Measurements from ENCODE around the gene KCNQ2. TPM values are rescaled to one million over a fixed set of nuclear protein-coding genes. Genes with fewer than 3 reads are reported as not detected.

Gene KCNQ2
- total and polyA plus RNA-seq, 10 of the 15 experiments (the other 5 are each of a cell fraction or from before 2014, with no cell fraction given): 0.06 to 0.49 (median 0.26) TPM; not detected in 7

DNA sequence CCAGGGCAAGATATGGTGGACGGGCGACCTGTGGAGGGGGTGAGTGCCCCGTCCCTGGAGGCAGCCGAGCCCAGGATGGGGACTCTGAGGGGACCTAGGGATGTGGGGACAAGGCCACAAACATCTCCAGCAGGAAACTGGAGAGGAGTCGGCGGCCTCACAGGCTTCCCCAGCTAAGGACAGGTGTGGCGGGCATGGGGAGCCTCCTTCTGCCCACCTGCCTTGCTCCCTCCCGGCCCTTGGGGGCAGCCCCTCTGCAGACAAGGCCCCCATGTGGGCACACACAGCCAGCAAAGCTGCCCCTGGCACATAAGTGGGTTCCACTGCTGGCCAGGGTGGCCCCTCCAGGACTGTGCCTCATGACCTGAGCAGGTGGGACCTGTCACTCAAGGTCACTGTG lies 115.9 kb downstream of the KCNQ2 start:
- ChIA-PET CTCF (no interaction called here), RAD21 (ENCODE audit: unreplicated experiment) (no interaction called here), POLR2A (no interaction called here), SMC1A (ENCODE audit: uncharacterized antibody, unreplicated experiment) (no interaction called here)
- Histone ChIP-seq H3K4me1 (ENCODE audit: control insufficient read depth, insufficient read depth, low read length) (no peaks in the 10 kb centered on the region), H3K36me3 (ENCODE audit: control insufficient read depth in 2 of 2, insufficient read depth in 2 of 2, low read length in 1 of 2) (no peaks in the 10 kb centered on the region), H3K9me3 (replicated peaks; ENCODE audit: control insufficient read depth, insufficient read depth, low read length) (no peaks in the 10 kb centered on the region; the same call in 2 of the 3 replicates), H3K4me3 (no peak overlapping the region), H3K9ac (ENCODE audit: control insufficient read depth, insufficient read depth, low read length) (no peak overlapping the region), H3K27ac (ENCODE audit: control insufficient read depth, insufficient read depth) (no peak overlapping the region), H3K79me2 (ENCODE audit: control insufficient read depth, insufficient read depth, low read length) (no peaks in the 10 kb centered on the region), H2AFZ (ENCODE audit: control insufficient read depth, low read depth, low read length) (no peak overlapping the region), H4K20me1 (ENCODE audit: control insufficient read depth, insufficient read depth) (no peaks in the 10 kb centered on the region), H3K4me2 (ENCODE audit: control insufficient read depth, insufficient read depth) (no peak overlapping the region), H3K27me3 (replicated peaks in 1 of 2; ENCODE audit: control insufficient read depth in 2 of 2, insufficient read depth in 2 of 2, low read length in 1 of 2) (no peaks in the 10 kb centered on the region)
- TF ChIP-seq ZNF384 (IDR thresholded peaks at IDR 0.05; ENCODE audit: borderline replicate concordance, low read depth, low read length) (no peak), HCFC1 (IDR thresholded peaks at IDR 0.05; ENCODE audit: low read length) (no peak), RAD51 (IDR thresholded peaks at IDR 0.05) (no peak)
- intact Hi-C loops (cut with micrococcal nuclease; ENCODE audit: unreplicated experiment) (no loop called here), in situ Hi-C loops (cut with MboI) (no loop called here)
- ATAC-seq: no peak
- WGBS (ENCODE audit: insufficient coverage, insufficient replicate concordance, low lambda C conversion rate, missing lambda C conversion rate): 12% methylated on average over 8 of the region's 8 CpGs
- no peak for DNase-seq (ENCODE audit: low read depth, low spot score)
- FAIRE-seq: no peak
- BruUV-seq (replicated peaks): no TSS peak

DNA sequence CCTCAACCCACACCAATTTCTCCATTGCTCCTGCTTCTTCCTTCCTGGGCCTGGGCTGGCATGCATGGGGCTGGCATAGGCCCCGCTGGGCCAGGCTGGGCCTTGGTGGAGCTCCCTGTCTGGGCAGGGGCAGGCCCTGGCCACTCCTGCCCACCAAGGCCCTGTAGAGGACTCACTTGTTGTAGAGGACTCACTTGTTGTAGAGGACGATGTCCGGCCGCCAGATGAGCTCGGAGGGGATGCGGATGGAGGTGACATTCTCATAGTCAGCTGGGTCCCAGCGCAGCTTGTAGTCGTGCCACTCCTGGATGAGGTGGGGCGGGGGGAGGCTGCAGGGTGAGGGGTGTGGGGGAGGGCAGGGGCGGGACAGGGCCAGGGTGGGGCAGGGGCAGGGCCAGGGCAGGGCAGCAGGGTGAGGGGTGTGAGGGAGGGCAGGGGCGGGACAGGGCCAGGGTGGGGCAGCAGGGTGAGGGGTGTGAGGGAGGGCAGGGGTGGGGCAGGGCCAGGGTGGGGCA lies 116.6 kb downstream of the KCNQ2 start:
- SMC1A ChIA-PET (ENCODE audit: uncharacterized antibody, unreplicated experiment): no interaction called here
- H3K9ac ChIP-seq (ENCODE audit: control insufficient read depth, insufficient read depth, low read length): no peak overlapping the region
- WGBS (ENCODE audit: insufficient coverage, insufficient replicate concordance, low lambda C conversion rate, missing lambda C conversion rate): 82% methylated on average over 8 of the region's 11 CpGs
- DNase-seq (ENCODE audit: low read depth, low spot score) (no peak), ATAC-seq (no peak), FAIRE-seq (no peak)
- CTCF ChIA-PET: no interaction called here
- no peak overlapping the region for H2AFZ ChIP-seq (ENCODE audit: control insufficient read depth, low read depth, low read length)
- in situ Hi-C loops (cut with MboI): no loop called here
- no TSS peak for BruUV-seq (replicated peaks)
- no peaks in the 10 kb centered on the region for H3K79me2 ChIP-seq (ENCODE audit: control insufficient read depth, insufficient read depth, low read length)
- H3K27ac ChIP-seq (ENCODE audit: control insufficient read depth, insufficient read depth): no peak overlapping the region
- H3K9me3 ChIP-seq (replicated peaks; ENCODE audit: control insufficient read depth, insufficient read depth, low read length): no peaks in the 10 kb centered on the region; the same call in 2 of the 3 replicates
- H3K4me2 ChIP-seq (ENCODE audit: control insufficient read depth, insufficient read depth): no peak overlapping the region
- H3K36me3 ChIP-seq (ENCODE audit: control insufficient read depth in 2 of 2, insufficient read depth in 2 of 2, low read length in 1 of 2): no peaks in the 10 kb centered on the region
- POLR2A ChIA-PET: no interaction called here
- no peaks in the 10 kb centered on the region for H3K27me3 ChIP-seq (replicated peaks in 1 of 2; ENCODE audit: control insufficient read depth in 2 of 2, insufficient read depth in 2 of 2, low read length in 1 of 2)
- intact Hi-C loops (cut with micrococcal nuclease; ENCODE audit: unreplicated experiment): no loop called here
- RAD21 ChIA-PET (ENCODE audit: unreplicated experiment): no interaction called here
- no peak overlapping the region for H3K4me3 ChIP-seq
- no peaks in the 10 kb centered on the region for H4K20me1 ChIP-seq (ENCODE audit: control insufficient read depth, insufficient read depth)
- H3K4me1 ChIP-seq (ENCODE audit: control insufficient read depth, insufficient read depth, low read length): no peaks in the 10 kb centered on the region
- TF ChIP-seq ESRRA (IDR thresholded peaks at IDR 0.05; ENCODE audit: low read length): no peak
- TF ChIP-seq, protein P1, sequence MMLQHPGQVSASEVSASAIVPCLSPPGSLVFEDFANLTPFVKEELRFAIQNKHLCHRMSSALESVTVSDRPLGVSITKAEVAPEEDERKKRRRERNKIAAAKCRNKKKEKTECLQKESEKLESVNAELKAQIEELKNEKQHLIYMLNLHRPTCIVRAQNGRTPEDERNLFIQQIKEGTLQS (IDR thresholded peaks at IDR 0.05; ENCODE audit: borderline replicate concordance, extremely low read depth, low read depth, low read length): no peak
- no peak for TF ChIP-seq ETV6 (conservative IDR thresholded peaks at IDR 0.05 in 1 of 2, IDR thresholded peaks at IDR 0.05 in 1 of 2; ENCODE audit: borderline replicate concordance in 1 of 2, low read depth in 1 of 2)
- no peak for TF ChIP-seq POU2F2 (IDR thresholded peaks at IDR 0.05; ENCODE audit: borderline replicate concordance, low read depth, low read length)
- TF ChIP-seq PKNOX1 (IDR thresholded peaks at IDR 0.05): no peak
- no peak for TF ChIP-seq KDM1A (IDR thresholded peaks at IDR 0.05; ENCODE audit: borderline replicate concordance)
- TF ChIP-seq TARDBP (IDR thresholded peaks at IDR 0.05; ENCODE audit: borderline replicate concordance): no peak
- no peak for TF ChIP-seq RCOR1 (conservative IDR thresholded peaks at IDR 0.05; ENCODE audit: low read depth, low read length)
- no peak for TF ChIP-seq CBX5 (IDR thresholded peaks at IDR 0.05; ENCODE audit: low read depth)
- TF ChIP-seq, protein P2, sequence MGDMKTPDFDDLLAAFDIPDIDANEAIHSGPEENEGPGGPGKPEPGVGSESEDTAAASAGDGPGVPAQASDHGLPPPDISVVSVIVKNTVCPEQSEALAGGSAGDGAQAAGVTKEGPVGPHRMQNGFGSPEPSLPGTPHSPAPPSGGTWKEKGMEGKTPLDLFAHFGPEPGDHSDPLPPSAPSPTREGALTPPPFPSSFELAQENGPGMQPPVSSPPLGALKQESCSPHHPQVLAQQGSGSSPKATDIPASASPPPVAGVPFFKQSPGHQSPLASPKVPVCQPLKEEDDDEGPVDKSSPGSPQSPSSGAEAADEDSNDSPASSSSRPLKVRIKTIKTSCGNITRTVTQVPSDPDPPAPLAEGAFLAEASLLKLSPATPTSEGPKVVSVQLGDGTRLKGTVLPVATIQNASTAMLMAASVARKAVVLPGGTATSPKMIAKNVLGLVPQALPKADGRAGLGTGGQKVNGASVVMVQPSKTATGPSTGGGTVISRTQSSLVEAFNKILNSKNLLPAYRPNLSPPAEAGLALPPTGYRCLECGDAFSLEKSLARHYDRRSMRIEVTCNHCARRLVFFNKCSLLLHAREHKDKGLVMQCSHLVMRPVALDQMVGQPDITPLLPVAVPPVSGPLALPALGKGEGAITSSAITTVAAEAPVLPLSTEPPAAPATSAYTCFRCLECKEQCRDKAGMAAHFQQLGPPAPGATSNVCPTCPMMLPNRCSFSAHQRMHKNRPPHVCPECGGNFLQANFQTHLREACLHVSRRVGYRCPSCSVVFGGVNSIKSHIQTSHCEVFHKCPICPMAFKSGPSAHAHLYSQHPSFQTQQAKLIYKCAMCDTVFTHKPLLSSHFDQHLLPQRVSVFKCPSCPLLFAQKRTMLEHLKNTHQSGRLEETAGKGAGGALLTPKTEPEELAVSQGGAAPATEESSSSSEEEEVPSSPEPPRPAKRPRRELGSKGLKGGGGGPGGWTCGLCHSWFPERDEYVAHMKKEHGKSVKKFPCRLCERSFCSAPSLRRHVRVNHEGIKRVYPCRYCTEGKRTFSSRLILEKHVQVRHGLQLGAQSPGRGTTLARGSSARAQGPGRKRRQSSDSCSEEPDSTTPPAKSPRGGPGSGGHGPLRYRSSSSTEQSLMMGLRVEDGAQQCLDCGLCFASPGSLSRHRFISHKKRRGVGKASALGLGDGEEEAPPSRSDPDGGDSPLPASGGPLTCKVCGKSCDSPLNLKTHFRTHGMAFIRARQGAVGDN (IDR thresholded peaks at IDR 0.05): no peak
- no peak for TF ChIP-seq HCFC1 (IDR thresholded peaks at IDR 0.05; ENCODE audit: low read length)
